SU-DHL-6 (cell line): ENCODE measurements around the gene AGBL4.

ENCODE experiments used
- H2AFZ ChIP-seq: fragments of 200-600 bp; sonication (generic); 2 replicates; pipeline ENCODE4 v1.6.1; 2014; ENCODE audit warnings: low read depth, mild to moderate bottlenecking, moderate library complexity, mixed read lengths, antibody characterized with exemption, low read length; ENCODE audit not compliant: severe bottlenecking
- H3F3A ChIP-seq: fragments of 200-600 bp; shearing (Covaris generic); 2 replicates; pipeline ENCODE4 v1.6.0; 2016; ENCODE audit warnings: antibody characterized with exemption, mild to moderate bottlenecking; ENCODE audit not compliant: insufficient read depth
- H3K27ac ChIP-seq: fragments of 200-600 bp; sonication (generic); 2 replicates; pipeline ENCODE4 v1.5.1; 2016; ENCODE audit warnings: low read depth, mild to moderate bottlenecking, low read length, moderate library complexity, mixed read lengths
- H3K27me3 ChIP-seq: fragments of 200-600 bp; sonication (generic), shearing (Covaris generic); 2 replicates; pipeline ENCODE4 v1.6.0; 2014; ENCODE audit warnings: mild to moderate bottlenecking, low read length
- H3K36me3 ChIP-seq: fragments of 200-600 bp; sonication (generic); 2 replicates; pipeline ENCODE4 v1.6.1; 2014; ENCODE audit warnings: mild to moderate bottlenecking, low read length, mixed read lengths
- H3K4me2 ChIP-seq: fragments of 300-600, 200-600 bp; shearing (Covaris generic), sonication (generic); 2 replicates; pipeline ENCODE4 v1.6.0; 2014; ENCODE audit warnings: low read length, low read depth, mild to moderate bottlenecking; ENCODE audit not compliant: poor library complexity, severe bottlenecking
- H3K4me3 ChIP-seq: fragments of 200-600 bp; sonication (generic); 2 replicates; pipeline ENCODE4 v1.5.1; 2014; ENCODE audit warnings: antibody characterized with exemption, low read length, mild to moderate bottlenecking, mixed read lengths; ENCODE audit not compliant: insufficient read depth, poor library complexity, severe bottlenecking
- H3K79me2 ChIP-seq: fragments of 200-600 bp; sonication (generic); 2 replicates; pipeline ENCODE4 v1.6.1; 2014; ENCODE audit warnings: mild to moderate bottlenecking, low read length, moderate library complexity; ENCODE audit not compliant: insufficient read depth
- H3K9ac ChIP-seq: fragments of 200-600 bp; sonication (generic); 2 replicates; pipeline ENCODE4 v1.7.0; 2014; ENCODE audit warnings: mild to moderate bottlenecking, low read length
- H3K9me2 ChIP-seq: fragments of 200-600 bp; sonication (generic); replicated peaks from 2 replicates; pipeline ENCODE4 v1.6.1; 2014; ENCODE audit warnings: low read length; ENCODE audit not compliant: insufficient read depth
- H3K9me3 ChIP-seq: fragments of 200-600 bp; sonication (generic); 2 replicates; pipeline ENCODE4 v1.6.1; 2014; ENCODE audit warnings: low read length, mixed read lengths; ENCODE audit not compliant: insufficient read depth
- H4K20me1 ChIP-seq: fragments of 200-600 bp; sonication (generic); 2 replicates; pipeline ENCODE4 v1.6.1; 2014; ENCODE audit warnings: low read depth, mild to moderate bottlenecking, antibody characterized with exemption, low read length, moderate library complexity, mixed read lengths
- CTCF ChIP-seq: fragments of 200-600 bp; sonication (generic); IDR thresholded peaks from one replicate; pipeline ENCODE4 v1.5.1; 2017; ENCODE audit warnings: antibody characterized with exemption, mild to moderate bottlenecking, low read length, moderate library complexity; ENCODE audit not compliant: insufficient read depth, poor library complexity, severe bottlenecking
- EZH2phosphoT487 ChIP-seq: fragments of 200-600 bp; sonication (generic), shearing (Covaris generic); conservative IDR thresholded peaks from 2 replicates; pipeline ENCODE4 v1.6.1; 2018; ENCODE audit warnings: mild to moderate bottlenecking, antibody characterized with exemption, low read length, moderate library complexity, mixed read lengths

The AGBL4 gene

DNA sequence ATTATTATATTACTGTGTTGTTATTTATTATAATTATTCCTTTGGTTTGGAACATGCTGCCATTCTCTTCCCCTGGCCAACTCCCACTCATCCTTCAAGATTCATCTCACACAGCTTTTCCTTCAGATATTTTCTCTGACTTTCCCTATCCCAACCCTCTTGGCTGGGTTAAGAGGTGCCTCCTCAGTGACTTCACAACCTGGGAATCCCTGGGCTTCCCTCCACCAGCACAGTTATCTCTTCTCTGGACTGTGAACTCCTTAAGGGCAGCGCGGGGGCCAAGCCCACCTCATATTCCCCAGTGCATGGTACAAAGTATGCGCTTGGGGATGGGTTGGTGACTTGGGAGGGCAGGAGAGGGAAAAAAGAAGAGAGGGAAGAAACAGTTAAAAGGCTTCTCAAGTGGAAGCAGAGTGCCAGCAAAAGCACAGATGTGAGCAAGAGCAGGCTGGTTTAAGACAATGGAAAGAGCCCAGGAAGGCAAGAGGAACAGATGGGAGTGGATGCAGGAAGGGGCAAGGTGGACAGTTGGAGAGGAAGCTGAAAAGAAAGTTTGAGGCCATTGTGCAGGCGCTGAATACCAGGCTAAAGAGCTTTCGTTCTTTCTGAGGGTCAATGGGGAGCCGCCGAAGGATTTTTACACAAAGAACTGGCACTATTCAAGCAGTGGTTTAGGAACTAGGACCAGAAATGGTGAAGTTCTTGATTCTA, 1379.4 kb downstream of the AGBL4 start:
- no peak overlapping the region for H2AFZ ChIP-seq
- H3K79me2 ChIP-seq: no peaks in the 10 kb centered on the region
- no peaks in the 10 kb centered on the region for H3F3A ChIP-seq
- no peak overlapping the region for H3K27ac ChIP-seq
- TF ChIP-seq CTCF: no peak
- TF ChIP-seq EZH2phosphoT487: no peak
- no peaks in the 10 kb centered on the region for H3K36me3 ChIP-seq
- no peaks in the 10 kb centered on the region for H3K27me3 ChIP-seq
- no peaks in the 10 kb centered on the region for H3K9me3 ChIP-seq
- no peaks in the 10 kb centered on the region for H3K9me2 ChIP-seq
- no peaks in the 10 kb centered on the region for H4K20me1 ChIP-seq
- no peak overlapping the region for H3K4me3 ChIP-seq
- no peak overlapping the region for H3K4me2 ChIP-seq
- no peak overlapping the region for H3K9ac ChIP-seq

- Histone ChIP-seq H3K27me3 (no peaks in the 10 kb centered on the region), H3K4me2 (no peak overlapping the region), H3F3A (no peaks in the 10 kb centered on the region), H3K4me3 (no peak overlapping the region), H3K27ac (no peak overlapping the region), H4K20me1 (no peaks in the 10 kb centered on the region), H3K36me3 (no peaks in the 10 kb centered on the region), H2AFZ (no peak overlapping the region), H3K9me3 (no peaks in the 10 kb centered on the region), H3K9me2 (no peaks in the 10 kb centered on the region), H3K79me2 (no peaks in the 10 kb centered on the region), H3K9ac (no peak overlapping the region)
- TF ChIP-seq CTCF: no peak
- TF ChIP-seq EZH2phosphoT487: no peak
Observed at GRCh38 chr1:48643193-48643592, 1380.6 kb downstream of the AGBL4 start.

GRCh38 chr1:48640836-48641492, 1382.8 kb downstream of the AGBL4 start:
- Histone ChIP-seq H3K36me3 (no peaks in the 10 kb centered on the region), H3K27me3 (no peaks in the 10 kb centered on the region), H3K4me3 (no peak overlapping the region), H2AFZ (no peak overlapping the region), H3K27ac (no peak overlapping the region), H3K4me2 (no peak overlapping the region), H4K20me1 (no peaks in the 10 kb centered on the region), H3K79me2 (no peaks in the 10 kb centered on the region), H3K9me3 (no peaks in the 10 kb centered on the region), H3K9ac (no peak overlapping the region), H3F3A (no peaks in the 10 kb centered on the region), H3K9me2 (no peaks in the 10 kb centered on the region)
- TF ChIP-seq CTCF (no peak), EZH2phosphoT487 (no peak)
